HepG2 (cell line): ENCODE results near the gene NRBP1. TPM values are rescaled to one million over a fixed set of nuclear protein-coding genes. Genes with fewer than 3 reads are reported as not detected.

Experiments used
- ATF7-NPFF ChIP-seq: sonication (generic); formaldehyde crosslinking; IDR thresholded peaks from 2 replicates; pipeline ENCODE4 v1.8.1; 2023; ENCODE audit warnings: mild to moderate bottlenecking, low read depth, missing genetic modification reagents, moderate library complexity
- EED ChIP-seq: sonication (generic); formaldehyde crosslinking; IDR thresholded peaks from 2 replicates; pipeline ENCODE4 v1.5.0; 2020; ENCODE audit warnings: mild to moderate bottlenecking, missing genetic modification reagents
- GATAD1 ChIP-seq: IDR thresholded peaks from 2 replicates; pipeline ENCODE4 v1.6.1; 2016; ENCODE audit warnings: missing genetic modification reagents, missing compliant biosample characterization
- HMGXB4 ChIP-seq, 2 experiments: sonication (generic) in 1 of 2; formaldehyde crosslinking in 1 of 2; IDR thresholded peaks; 2 replicates each; pipeline versions ENCODE4 v1.4.0 to v1.6.1; 2018 to 2020; ENCODE audit warnings: missing genetic modification reagents in 2 of 2, borderline replicate concordance in 1 of 2, low read depth in 1 of 2, mild to moderate bottlenecking in 1 of 2, missing biosample characterization in 1 of 2
- REPIN1 ChIP-seq: sonication (generic); formaldehyde crosslinking; IDR thresholded peaks from 2 replicates; pipeline ENCODE4 v1.8.0; 2022; ENCODE audit warnings: missing genetic modification reagents, low read depth, mild to moderate bottlenecking, borderline replicate concordance
- SP2 ChIP-seq: sonication (generic); formaldehyde crosslinking; IDR thresholded peaks from 2 replicates; pipeline ENCODE4 v1.5.1; 2020; ENCODE audit warnings: mild to moderate bottlenecking, missing genetic modification reagents
- TERF1 ChIP-seq: sonication (generic); formaldehyde crosslinking; IDR thresholded peaks from 2 replicates; pipeline ENCODE4 v1.8.0; 2022; ENCODE audit warnings: mild to moderate bottlenecking, missing genetic modification reagents, moderate library complexity
- ZFP36L1 ChIP-seq: sonication (generic); formaldehyde crosslinking; IDR thresholded peaks from 2 replicates; pipeline ENCODE4 v1.8.0; 2022; ENCODE audit warnings: mild to moderate bottlenecking, missing genetic modification reagents, moderate library complexity
- ZKSCAN8 ChIP-seq: IDR thresholded peaks from 2 replicates; pipeline ENCODE4 v1.6.1; 2016; ENCODE audit warnings: borderline replicate concordance, missing genetic modification reagents, missing compliant biosample characterization
- ZNF234 ChIP-seq: sonication (generic); formaldehyde crosslinking; conservative IDR thresholded peaks from 2 replicates; pipeline ENCODE4 v1.5.1; 2020; ENCODE audit warnings: mild to moderate bottlenecking, missing genetic modification reagents
- ZNF30 ChIP-seq: sonication (generic); formaldehyde crosslinking; IDR thresholded peaks from 2 replicates; pipeline ENCODE4 v1.5.0; 2020; ENCODE audit warnings: mild to moderate bottlenecking, missing genetic modification reagents
- ZNF326 ChIP-seq: sonication (generic); formaldehyde crosslinking; IDR thresholded peaks from 2 replicates; pipeline ENCODE4 v1.4.0; 2020; ENCODE audit warnings: missing genetic modification reagents, borderline replicate concordance
- ZNF615 ChIP-seq: sonication (generic); formaldehyde crosslinking; IDR thresholded peaks from 2 replicates; pipeline ENCODE4 v1.5.0; 2020; ENCODE audit warnings: mild to moderate bottlenecking, missing genetic modification reagents, borderline replicate concordance
- polyA plus RNA-seq, 8 experiments: library from polyadenylated mRNA; depleted of rRNA in 3 of 8; stranded (reverse) in 7 of 8; unstranded in 1 of 8; fragments of >200 nt; fragmentation: Illumina TruSeq in 4 of 8; extraction: Trizol in 4 of 8; gene quantifications; 2 replicates each; pipeline versions ENCODE4 v1.2.1 to v1.2.3, GENCODE V29; 2011 to 2016; ENCODE audit warnings: low read depth in 4 of 8, missing spikeins in 1 of 8, mixed read lengths in 1 of 8; ENCODE audit not compliant: insufficient read depth in 1 of 8
- total RNA-seq, 5 experiments: library from RNA; depleted of rRNA; stranded (reverse); fragments of >200 nt; fragmentation: Illumina TruSeq; extraction: Trizol; gene quantifications; 2 replicates each; pipeline ENCODE4 v1.2.3, GENCODE V29; 2016; ENCODE audit warnings: low read depth in 1 of 5
- TF ChIP-seq, protein P1 (sequence below): sonication (generic); formaldehyde crosslinking; IDR thresholded peaks from 2 replicates; pipeline ENCODE4 v1.4.0; 2020; ENCODE audit warnings: mild to moderate bottlenecking, missing genetic modification reagents
- TF ChIP-seq, protein P2 (sequence below): sonication (generic); formaldehyde crosslinking; IDR thresholded peaks from 2 replicates; pipeline ENCODE4 v1.8.0; 2023; ENCODE audit warnings: mild to moderate bottlenecking, missing genetic modification reagents

NRBP1 gene
- total and polyA plus RNA-seq, 2 of the 13 experiments (the other 11 are each of a cell fraction or from before 2014, with no cell fraction given): 165 to 240 TPM

DNA sequence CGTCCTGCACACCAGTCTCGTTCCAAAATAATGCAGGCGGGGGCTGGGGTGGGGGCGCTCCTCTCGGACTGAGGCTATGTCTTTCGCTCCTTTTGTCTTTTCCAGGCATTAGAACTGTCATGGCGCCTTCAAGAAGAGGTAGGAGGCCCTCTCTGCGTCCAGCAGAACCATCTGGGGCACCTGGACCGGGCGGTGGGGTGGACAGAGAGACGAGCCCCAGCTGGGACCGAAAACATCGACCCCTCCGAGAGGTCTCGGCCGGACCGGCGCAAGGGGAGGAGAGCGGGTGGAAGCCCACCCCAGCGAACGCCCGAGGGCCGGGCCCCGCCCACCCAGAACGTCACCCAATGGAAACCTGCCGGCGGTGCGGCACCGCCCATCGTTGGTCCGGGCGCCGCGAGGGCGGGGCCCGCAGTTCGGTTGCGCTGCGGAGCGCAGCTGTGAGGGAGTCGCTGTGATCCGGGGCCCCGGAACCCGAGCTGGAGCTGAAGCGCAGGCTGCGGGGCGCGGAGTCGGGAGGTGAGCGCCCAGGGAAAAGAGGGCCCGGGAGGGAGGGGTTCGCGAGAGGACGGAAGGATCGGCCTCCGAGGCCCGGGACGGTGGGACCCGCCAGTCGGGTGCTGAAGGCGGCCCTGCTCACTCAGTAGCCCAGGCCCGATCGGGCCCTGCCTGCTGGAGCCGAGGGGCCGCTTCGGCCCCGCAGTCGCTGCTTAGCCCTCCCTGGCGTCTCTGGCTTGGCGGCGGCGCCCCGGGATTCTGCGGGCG lies at the start of gene NRBP1 (continued):
- TF ChIP-seq, protein P1, sequence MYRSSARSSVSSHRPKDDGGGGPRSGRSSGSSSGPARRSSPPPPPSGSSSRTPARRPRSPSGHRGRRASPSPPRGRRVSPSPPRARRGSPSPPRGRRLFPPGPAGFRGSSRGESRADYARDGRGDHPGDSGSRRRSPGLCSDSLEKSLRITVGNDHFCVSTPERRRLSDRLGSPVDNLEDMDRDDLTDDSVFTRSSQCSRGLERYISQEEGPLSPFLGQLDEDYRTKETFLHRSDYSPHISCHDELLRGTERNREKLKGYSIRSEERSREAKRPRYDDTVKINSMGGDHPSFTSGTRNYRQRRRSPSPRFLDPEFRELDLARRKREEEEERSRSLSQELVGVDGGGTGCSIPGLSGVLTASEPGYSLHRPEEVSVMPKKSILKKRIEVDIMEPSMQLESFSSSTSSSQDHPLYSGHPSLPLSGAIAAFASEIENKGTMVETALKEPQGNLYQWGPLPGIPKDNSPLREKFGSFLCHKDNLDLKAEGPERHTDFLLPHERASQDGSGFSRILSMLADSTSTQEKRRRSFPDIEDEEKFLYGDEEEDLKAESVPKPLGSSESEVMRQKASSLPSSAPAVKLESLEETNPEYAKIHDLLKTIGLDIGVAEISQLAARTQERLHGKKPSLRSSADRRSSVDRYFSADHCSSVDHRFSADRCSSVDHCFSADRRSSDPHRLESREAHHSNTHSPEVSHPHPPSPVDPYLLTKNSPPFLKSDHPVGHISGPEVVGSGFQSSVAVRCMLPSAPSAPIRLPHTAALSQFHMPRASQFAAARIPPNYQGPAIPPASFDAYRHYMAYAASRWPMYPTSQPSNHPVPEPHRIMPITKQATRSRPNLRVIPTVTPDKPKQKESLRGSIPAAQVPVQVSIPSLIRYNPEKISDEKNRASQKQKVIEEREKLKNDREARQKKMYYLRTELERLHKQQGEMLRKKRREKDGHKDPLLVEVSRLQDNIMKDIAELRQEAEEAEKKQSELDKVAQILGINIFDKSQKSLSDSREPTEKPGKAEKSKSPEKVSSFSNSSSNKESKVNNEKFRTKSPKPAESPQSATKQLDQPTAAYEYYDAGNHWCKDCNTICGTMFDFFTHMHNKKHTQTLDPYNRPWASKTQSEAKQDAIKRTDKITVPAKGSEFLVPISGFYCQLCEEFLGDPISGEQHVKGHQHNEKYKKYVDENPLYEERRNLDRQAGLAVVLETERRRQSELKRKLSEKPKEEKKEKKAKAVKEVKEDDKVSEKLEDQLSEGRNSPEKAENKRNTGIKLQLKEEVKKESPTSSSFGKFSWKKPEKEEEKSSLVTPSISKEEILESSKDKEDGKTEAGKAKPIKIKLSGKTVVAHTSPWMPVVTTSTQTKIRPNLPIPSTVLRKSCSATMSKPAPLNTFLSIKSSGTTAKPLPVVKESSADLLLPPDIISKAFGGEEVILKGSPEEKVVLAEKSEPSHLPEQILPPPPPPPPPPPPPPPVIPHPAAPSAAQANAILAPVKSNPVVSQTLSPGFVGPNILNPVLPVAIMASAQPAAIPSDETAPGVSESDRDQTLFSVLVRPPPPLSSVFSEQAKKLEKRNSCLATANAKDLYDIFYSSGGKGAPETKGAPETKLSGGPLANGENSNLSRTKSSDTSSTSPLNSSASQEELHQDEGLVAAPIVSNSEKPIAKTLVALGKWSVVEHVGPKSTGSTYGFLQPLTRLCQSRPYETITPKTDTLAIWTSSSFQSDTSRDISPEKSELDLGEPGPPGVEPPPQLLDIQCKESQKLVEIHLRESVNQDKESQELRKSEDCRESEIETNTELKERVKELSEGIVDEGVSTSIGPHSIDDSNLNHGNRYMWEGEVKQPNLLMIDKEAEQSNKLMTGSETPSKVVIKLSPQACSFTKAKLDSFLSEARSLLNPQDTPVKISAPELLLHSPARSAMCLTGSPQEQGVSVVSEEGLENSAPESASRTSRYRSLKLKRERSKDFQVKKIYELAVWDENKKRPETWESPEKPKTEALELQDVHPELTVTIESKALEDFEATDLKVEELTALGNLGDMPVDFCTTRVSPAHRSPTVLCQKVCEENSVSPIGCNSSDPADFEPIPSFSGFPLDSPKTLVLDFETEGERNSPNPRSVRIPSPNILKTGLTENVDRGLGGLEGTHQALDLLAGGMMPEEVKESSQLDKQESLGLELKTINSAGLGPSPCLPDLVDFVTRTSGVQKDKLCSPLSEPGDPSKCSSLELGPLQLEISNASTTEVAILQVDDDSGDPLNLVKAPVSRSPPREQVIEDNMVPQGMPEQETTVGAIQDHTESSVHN (CRISPR knock-in tag): no peak; the same call in 1 of the 2 replicates
- TF ChIP-seq ZNF326 (CRISPR knock-in tag) (no peak), TERF1 (CRISPR knock-in tag) (0 out of 2 replicates have a peak, but pooled peaks have one; percentile 68), EED (CRISPR knock-in tag) (0 out of 2 replicates have a peak, but pooled peaks have one; percentile 19), ZNF234 (peak; percentile 30; the same call in 1 of the 2 replicates), ZFP36L1 (CRISPR knock-in tag) (peak; percentile 88), GATAD1 (peak; percentile 80), HMGXB4 (CRISPR knock-in tag; IDR thresholded peaks at IDR 0.05; ENCODE audit: borderline replicate concordance in 1 of 2, low read depth in 1 of 2) (peak; percentile 79 to 88), ZNF615 (CRISPR knock-in tag) (peak; percentile 91; the same call in 1 of the 2 replicates), REPIN1 (CRISPR knock-in tag) (peak; percentile 57), SP2 (CRISPR knock-in tag) (peak; percentile 80), ZKSCAN8 (CRISPR knock-in tag) (no peak), ATF7-NPFF (CRISPR knock-in tag) (peak; percentile 64; the same call in 1 of the 2 replicates), ZNF30 (CRISPR knock-in tag) (no peak)
- TF ChIP-seq, protein P2, sequence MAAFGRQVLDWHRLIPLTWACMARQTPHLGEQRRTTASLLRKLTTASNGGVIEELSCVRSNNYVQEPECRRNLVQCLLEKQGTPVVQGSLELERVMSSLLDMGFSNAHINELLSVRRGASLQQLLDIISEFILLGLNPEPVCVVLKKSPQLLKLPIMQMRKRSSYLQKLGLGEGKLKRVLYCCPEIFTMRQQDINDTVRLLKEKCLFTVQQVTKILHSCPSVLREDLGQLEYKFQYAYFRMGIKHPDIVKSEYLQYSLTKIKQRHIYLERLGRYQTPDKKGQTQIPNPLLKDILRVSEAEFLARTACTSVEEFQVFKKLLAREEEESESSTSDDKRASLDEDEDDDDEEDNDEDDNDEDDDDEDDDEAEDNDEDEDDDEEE (CRISPR knock-in tag): 0 out of 2 replicates have a peak, but pooled peaks have one; percentile 4
